WTC11 (cell line): Measurements from ENCODE around the gene ZNF669. TPM values are rescaled to one million over a fixed set of nuclear protein-coding genes. Genes with fewer than 3 reads are reported as not detected.

Experiments used
- ATAC-seq: fragments of 200-7000 bp; cut with Tn5 transposase; 2 replicates; pipeline ENCODE4 v1.10.0; 2021; ENCODE audit warnings: mild to moderate bottlenecking, moderate library complexity
- CTCF ChIA-PET: fragments of 300-600 bp; sonication (Branson Sonifier 250); formaldehyde crosslinking; loops from one replicate; lab custom pipeline; 2021; ENCODE audit warnings: antibody characterized with exemption; lab: Charles Lee
- POLR2A ChIA-PET: fragments of 350-600 bp; sonication (Branson Sonifier 250); formaldehyde crosslinking; loops from one replicate; lab custom pipeline; 2021; ENCODE audit warnings: antibody characterized with exemption; lab: Charles Lee
- DNase-seq: peaks from one replicate; pipeline ENCODE4 v3.0.0; 2021; ENCODE audit warnings: low spot score
- H3K27ac Mint-ChIP-seq: 2 replicates; pipeline ENCODE4 v1.8.0; 2021; ENCODE audit warnings: mixed read lengths
- H3K27me3 Mint-ChIP-seq: 2 replicates; pipeline ENCODE4 v1.8.0; 2021; ENCODE audit warnings: low read depth, mild to moderate bottlenecking, moderate library complexity, mixed read lengths
- H3K36me3 Mint-ChIP-seq: 2 replicates; pipeline ENCODE4 v1.8.0; 2021; ENCODE audit warnings: mixed read lengths
- H3K4me1 Mint-ChIP-seq: 2 replicates; pipeline ENCODE4 v1.8.0; 2022; ENCODE audit warnings: mixed read lengths
- H3K4me3 Mint-ChIP-seq: 2 replicates; pipeline ENCODE4 v1.8.0; 2021; ENCODE audit warnings: mild to moderate bottlenecking, moderate library complexity, mixed read lengths
- H3K9me3 Mint-ChIP-seq: 2 replicates; pipeline ENCODE4 v1.8.0; 2021; ENCODE audit warnings: mixed read lengths
- CDX4 ChIP-seq: fragments of 250-450 bp; sonication (Bioruptor Pico); IDR thresholded peaks from 2 replicates; pipeline ENCODE4 v1.9.0; 2021; ENCODE audit warnings: moderate library complexity, mild to moderate bottlenecking, inconsistent platforms, borderline replicate concordance
- CREB1 ChIP-seq: sonication (generic); formaldehyde crosslinking; IDR thresholded peaks from 2 replicates; pipeline ENCODE4 v1.8.0; 2023; ENCODE audit warnings: mild to moderate bottlenecking, missing genetic modification reagents
- CTCF ChIP-seq: fragments of 200-600 bp; IDR thresholded peaks from 2 replicates; pipeline ENCODE4 v1.8.0; 2022; ENCODE audit warnings: antibody characterized with exemption
- E2F4 ChIP-seq: sonication (generic); formaldehyde crosslinking; IDR thresholded peaks from 2 replicates; pipeline ENCODE4 v1.8.1; 2022; ENCODE audit warnings: low read depth, mild to moderate bottlenecking, moderate library complexity, missing genetic modification reagents, borderline replicate concordance
- ERG ChIP-seq: fragments of 250-450 bp; sonication (Bioruptor Pico); IDR thresholded peaks from 2 replicates; pipeline ENCODE4 v1.8.0; 2021; ENCODE audit warnings: mild to moderate bottlenecking
- FOXP4 ChIP-seq: sonication (generic); formaldehyde crosslinking; IDR thresholded peaks from 2 replicates; pipeline ENCODE4 v1.8.0; 2022; ENCODE audit warnings: mild to moderate bottlenecking, missing genetic modification reagents
- HMGA2 ChIP-seq: fragments of 250-450 bp; sonication (Bioruptor Pico); IDR thresholded peaks from 2 replicates; pipeline ENCODE4 v1.4.0; 2021; ENCODE audit warnings: mild to moderate bottlenecking, moderate library complexity
- IRF2 ChIP-seq: sonication (generic); formaldehyde crosslinking; IDR thresholded peaks from 2 replicates; pipeline ENCODE4 v1.8.0; 2022; ENCODE audit warnings: low read depth, missing genetic modification reagents, borderline replicate concordance
- MYBL2 ChIP-seq: sonication (generic); formaldehyde crosslinking; IDR thresholded peaks from 2 replicates; pipeline ENCODE4 v1.8.1; 2023; ENCODE audit warnings: mild to moderate bottlenecking, moderate library complexity, missing genetic modification reagents
- NR1H2 ChIP-seq: sonication (generic); formaldehyde crosslinking; IDR thresholded peaks from 2 replicates; pipeline ENCODE4 v1.9.0; 2021; ENCODE audit warnings: mild to moderate bottlenecking, moderate library complexity, missing genetic modification reagents
- NR2C2 ChIP-seq: sonication (generic); formaldehyde crosslinking; IDR thresholded peaks from 2 replicates; pipeline ENCODE4 v1.8.0; 2022; ENCODE audit warnings: mild to moderate bottlenecking, missing genetic modification reagents
- PREB ChIP-seq: sonication (generic); formaldehyde crosslinking; IDR thresholded peaks from 2 replicates; pipeline ENCODE4 v1.8.1; 2022; ENCODE audit warnings: mild to moderate bottlenecking, missing genetic modification reagents, moderate library complexity, borderline replicate concordance
- SOX15 ChIP-seq: fragments of 250-450 bp; sonication (Bioruptor Pico); IDR thresholded peaks from 2 replicates; pipeline ENCODE4 v1.9.0; 2021; ENCODE audit warnings: mild to moderate bottlenecking
- STAT6 ChIP-seq: sonication (generic); formaldehyde crosslinking; conservative IDR thresholded peaks from 2 replicates; pipeline ENCODE4 v1.8.1; 2023; ENCODE audit warnings: mild to moderate bottlenecking, low read depth, missing genetic modification reagents, moderate library complexity
- TEAD1 ChIP-seq: sonication (generic); formaldehyde crosslinking; IDR thresholded peaks from 2 replicates; pipeline ENCODE4 v1.8.0; 2022; ENCODE audit warnings: mild to moderate bottlenecking, missing genetic modification reagents
- TEAD4 ChIP-seq: sonication (generic); formaldehyde crosslinking; IDR thresholded peaks from 2 replicates; pipeline ENCODE4 v1.8.0; 2022; ENCODE audit warnings: mild to moderate bottlenecking, missing genetic modification reagents
- USF1 ChIP-seq: sonication (generic); formaldehyde crosslinking; IDR thresholded peaks from 2 replicates; pipeline ENCODE4 v1.8.0; 2022; ENCODE audit warnings: mild to moderate bottlenecking, missing genetic modification reagents
- ZBTB21 ChIP-seq: sonication (generic); formaldehyde crosslinking; IDR thresholded peaks from 2 replicates; pipeline ENCODE4 v1.8.1; 2023; ENCODE audit warnings: mild to moderate bottlenecking, missing genetic modification reagents, borderline replicate concordance
- ZNF263 ChIP-seq: sonication (generic); formaldehyde crosslinking; IDR thresholded peaks from 2 replicates; pipeline ENCODE4 v1.8.1; 2022; ENCODE audit warnings: low read depth, mild to moderate bottlenecking, moderate library complexity, missing genetic modification reagents
- ZNF281 ChIP-seq: sonication (generic); formaldehyde crosslinking; IDR thresholded peaks from 2 replicates; pipeline ENCODE4 v1.8.0; 2023; ENCODE audit warnings: mild to moderate bottlenecking, missing genetic modification reagents
- ZNF416 ChIP-seq: fragments of 250-450 bp; sonication (Bioruptor Pico); IDR thresholded peaks from 2 replicates; pipeline ENCODE4 v1.9.0; 2021; ENCODE audit warnings: mild to moderate bottlenecking, inconsistent platforms
- ZNF423 ChIP-seq: fragments of 250-450 bp; sonication (Bioruptor Pico); IDR thresholded peaks from 2 replicates; pipeline ENCODE4 v2.1.2; 2022; ENCODE audit warnings: mild to moderate bottlenecking, moderate library complexity
- total RNA-seq: library from RNA; stranded (reverse); gene quantifications from 3 replicates; pipeline ENCODE4 v1.2.3, GENCODE V29; 2021

Gene ZNF669
- total RNA-seq, 1 experiment from 2014 or later: 18.3 TPM

- no peak for ATAC-seq
- H3K4me3 Mint-ChIP-seq: peak overlapping the region; percentile 57
- CTCF ChIA-PET: no interaction called here
- no peaks in the 10 kb centered on the region for H3K36me3 Mint-ChIP-seq
- no peak overlapping the region for H3K27ac Mint-ChIP-seq
- H3K4me1 Mint-ChIP-seq: peaks cover 12% of the 10 kb centered on the region
- POLR2A ChIA-PET: no interaction called here
- peaks cover 49% of the 10 kb centered on the region for H3K27me3 Mint-ChIP-seq
- no peak for TF ChIP-seq PREB (CRISPR knock-in tag)
- no peak for TF ChIP-seq FOXP4
- TF ChIP-seq CTCF: no peak
- TF ChIP-seq ZNF263 (CRISPR knock-in tag): no peak
- no peak for TF ChIP-seq ZNF423 (CRISPR knock-in tag)
- no peak for TF ChIP-seq ZNF416
- no peak for TF ChIP-seq ERG
- TF ChIP-seq CREB1: no peak
- no peak for TF ChIP-seq ZBTB21 (CRISPR knock-in tag)
- TF ChIP-seq HMGA2 (CRISPR knock-in tag): no peak
- no peak for TF ChIP-seq NR1H2
- TF ChIP-seq MYBL2 (CRISPR knock-in tag): no peak
- no peak for TF ChIP-seq IRF2 (CRISPR knock-in tag)
- TF ChIP-seq NR2C2 (CRISPR knock-in tag): no peak
- TF ChIP-seq USF1 (CRISPR knock-in tag): no peak
- no peaks in the 10 kb centered on the region for H3K9me3 Mint-ChIP-seq
- no peak for DNase-seq
Measured at GRCh38 chr1:247113094-247113497, 8.9 kb upstream of the ZNF669 start.

- peaks cover 12% of the 10 kb centered on the region for H3K4me1 Mint-ChIP-seq
- DNase-seq: no peak
- ATAC-seq: no peak; the same call in 1 of the 2 replicates
- no peak overlapping the region for H3K27ac Mint-ChIP-seq
- ChIA-PET CTCF (interaction anchor here (1.5 kb wide), 1 partner anchor 34 kb away, joined by 6 read pairs; no protein-coding TSS in a partner anchor), POLR2A (no interaction called here)
- peaks cover 54% of the 10 kb centered on the region for H3K27me3 Mint-ChIP-seq
- no peaks in the 10 kb centered on the region for H3K9me3 Mint-ChIP-seq
- peak overlapping the region; percentile 57 for H3K4me3 Mint-ChIP-seq
- no peaks in the 10 kb centered on the region for H3K36me3 Mint-ChIP-seq
- TF ChIP-seq E2F4 (CRISPR knock-in tag) (no peak), CDX4 (no peak), CREB1 (no peak), STAT6 (CRISPR knock-in tag) (no peak), ZNF281 (CRISPR knock-in tag) (no peak), TEAD1 (CRISPR knock-in tag) (no peak), TEAD4 (CRISPR knock-in tag) (no peak), SOX15 (CRISPR knock-in tag) (no peak)
Measured at GRCh38 chr1:247112479-247112781, 8.3 kb upstream of the ZNF669 start.
